Esophagus muscularis mucosa (tissue), 4 donors: ENCODE data around the gene CRBN. TPM values are rescaled to one million over a fixed set of nuclear protein-coding genes. Genes with fewer than 3 reads are reported as not detected.

Experiments used
- DNase-seq: peaks from one replicate; pipeline ENCODE4 v3.0.0-alpha.2; 2017; ENCODE audit errors: extremely low spot score
- H3K27ac ChIP-seq, 4 donors: fragments of 200-600 bp; sonication (generic); replicated peaks in 1 of 4; 1 replicate in 3 of 4; 2 replicates in 1 of 4; pipeline ENCODE4 v1.5.1; 2016 to 2019; ENCODE audit warnings: mild to moderate bottlenecking in 1 of 4
- H3K27me3 ChIP-seq, 4 donors: fragments of 200-600 bp; sonication (generic); one replicate each; pipeline versions ENCODE4 v1.5.1 to v1.6.0; 2016 to 2019
- H3K36me3 ChIP-seq, 4 donors: fragments of 200-600 bp; sonication (generic); one replicate each; pipeline ENCODE4 v1.5.1; 2016 to 2019
- H3K4me1 ChIP-seq, 4 donors: fragments of 200-600 bp; sonication (generic); one replicate each; pipeline ENCODE4 v1.5.1; 2016 to 2019
- H3K4me3 ChIP-seq, 4 donors: fragments of 200-600 bp; sonication (generic); 1 replicate in 2 of 4; 2 replicates in 2 of 4; pipeline ENCODE4 v1.5.1; 2016 to 2019; ENCODE audit warnings: mild to moderate bottlenecking in 4 of 4, moderate library complexity in 1 of 4
- H3K9me3 ChIP-seq, 4 donors: fragments of 200-600 bp; sonication (generic); 1 replicate in 3 of 4; 2 replicates in 1 of 4; pipeline ENCODE4 v1.5.1; 2016 to 2019
- CTCF ChIP-seq, 3 experiments: fragments of 200-600 bp in 2 of 3; fragments of 450-650 bp in 1 of 3; sonication (generic) in 2 of 3; IDR thresholded peaks; one replicate each; pipeline ENCODE4 v1.5.1; 2017 to 2019; ENCODE audit warnings: antibody characterized with exemption in 3 of 3, mild to moderate bottlenecking in 2 of 3, moderate library complexity in 1 of 3
- EP300 ChIP-seq: sonication (generic); formaldehyde crosslinking; IDR thresholded peaks from one replicate; pipeline ENCODE4 v1.6.1; 2017; ENCODE audit warnings: antibody characterized with exemption
- POLR2A ChIP-seq: fragments of 450-650 bp; IDR thresholded peaks from one replicate; pipeline ENCODE4 v1.6.1; 2017; ENCODE audit warnings: antibody characterized with exemption, moderate library complexity, mild to moderate bottlenecking, low read depth
- POLR2AphosphoS5 ChIP-seq, 2 donors: sonication (generic); formaldehyde crosslinking; IDR thresholded peaks; one replicate each; pipeline ENCODE4 v1.6.1; 2017; ENCODE audit warnings: antibody characterized with exemption in 2 of 2
- whole genome bisulfite sequencing: methylation state at CpG from one replicate; pipeline ENCODE4 v1.1.5; 2018; 5-methylcytosine and 5-hydroxymethylcytosine counted together
- intact Hi-C: fragments of 100-400 bp; cut with DNase I; formaldehyde crosslinking; loops from one replicate; pipeline ENCODE4 v1.15.1; 2023
- total RNA-seq, 4 donors: library from RNA; depleted of rRNA; stranded (reverse); fragments of >200 nt; gene quantifications; one replicate each; pipeline versions ENCODE4 v1.1.0 to v1.2.1, GENCODE V29; 2016

Gene CRBN
- total RNA-seq, 4 donors from 2014 or later, result 46.5 to 109 (median 85.0) TPM

GRCh38 chr3:3165650-3166049 is 13.8 kb downstream of the CRBN start:
- Histone ChIP-seq H3K4me1 (peaks cover 0 to 12% (median 10%) of the 10 kb centered on the region in 4 donors), H3K27ac (no peak overlapping the region), H3K9me3 (no peaks in the 10 kb centered on the region), H3K27me3 (no peaks in the 10 kb centered on the region), H3K36me3 (peaks cover 34 to 98% (median 64%) of the 10 kb centered on the region in 4 donors), H3K4me3 (no peak overlapping the region)
- DNase-seq, result no peak
- 96% methylated on average over 3 of the region's 3 CpGs for WGBS
- no peak for TF ChIP-seq EP300
- no peak for TF ChIP-seq CTCF (IDR thresholded peaks at IDR 0.05)
- TF ChIP-seq POLR2AphosphoS5 (IDR thresholded peaks at IDR 0.05), result no peak
- no peak for TF ChIP-seq POLR2A
- intact Hi-C loops, result no loop called here

GRCh38 chr3:3165241-3165640 is 14.2 kb downstream of the CRBN start:
- peaks cover 34 to 98% (median 64%) of the 10 kb centered on the region in 4 donors for H3K36me3 ChIP-seq
- TF ChIP-seq POLR2AphosphoS5 (IDR thresholded peaks at IDR 0.05) (no peak), CTCF (IDR thresholded peaks at IDR 0.05) (no peak), POLR2A (no peak), EP300 (no peak)
- WGBS, result 60% methylated on average over 3 of the region's 3 CpGs

GRCh38 chr3:3160826-3161225 is 18.7 kb downstream of the CRBN start:
- Histone ChIP-seq H3K9me3 (no peaks in the 10 kb centered on the region), H3K27ac (no peak overlapping the region), H3K36me3 (peaks cover 35 to 92% (median 69%) of the 10 kb centered on the region in 4 donors), H3K27me3 (no peaks in the 10 kb centered on the region), H3K4me3 (no peak overlapping the region), H3K4me1 (peaks cover 0 to 12% (median 10%) of the 10 kb centered on the region in 4 donors)
- DNase-seq, result no peak
- WGBS, result 49% methylated on average over 2 of the region's 2 CpGs
- no peak for TF ChIP-seq POLR2AphosphoS5 (IDR thresholded peaks at IDR 0.05)
- intact Hi-C loops, result no loop called here

More at GRCh38 chr3:3165241-3165640, 14.2 kb downstream of the CRBN start:
- intact Hi-C loops, result no loop called here
- no peaks in the 10 kb centered on the region for H3K9me3 ChIP-seq
- no peak for DNase-seq
- H3K4me3 ChIP-seq, result no peak overlapping the region
- H3K27ac ChIP-seq, result no peak overlapping the region
- H3K27me3 ChIP-seq, result no peaks in the 10 kb centered on the region
- H3K4me1 ChIP-seq, result peaks cover 0 to 12% (median 10%) of the 10 kb centered on the region in 4 donors

DNA sequence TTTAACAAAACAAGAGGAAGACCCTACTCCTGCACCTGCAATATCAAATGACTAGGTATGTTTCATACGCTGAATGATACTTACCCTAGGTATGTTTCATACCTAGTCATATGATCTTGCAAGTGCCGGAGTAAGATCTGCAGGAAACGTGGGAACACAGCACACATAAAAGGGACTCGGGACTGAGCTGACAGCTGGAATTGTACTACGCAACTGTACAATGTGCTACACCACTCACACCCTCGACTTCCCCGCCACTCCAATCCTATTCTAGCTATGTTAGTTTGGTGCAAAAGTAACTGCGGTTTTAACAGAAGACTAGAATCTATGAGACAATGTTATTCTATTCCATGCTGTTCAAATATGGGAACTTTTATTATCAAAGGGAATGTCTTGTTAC is 22.0 kb downstream of the CRBN start:
- Histone ChIP-seq H3K4me1 (peaks cover 4 to 16% (median 11%) of the 10 kb centered on the region in 4 donors), H3K9me3 (no peaks in the 10 kb centered on the region), H3K4me3 (no peak overlapping the region), H3K27me3 (no peaks in the 10 kb centered on the region), H3K27ac (no peak overlapping the region), H3K36me3 (peaks cover 32 to 92% (median 70%) of the 10 kb centered on the region in 4 donors)
- no peak for DNase-seq
- WGBS, result 88% methylated on average over 8 of the region's 8 CpGs
- intact Hi-C loops, result no loop called here
- no peak for TF ChIP-seq POLR2AphosphoS5 (IDR thresholded peaks at IDR 0.05)
- TF ChIP-seq POLR2A, result no peak
- no peak for TF ChIP-seq EP300
- no peak for TF ChIP-seq CTCF (IDR thresholded peaks at IDR 0.05)

DNA sequence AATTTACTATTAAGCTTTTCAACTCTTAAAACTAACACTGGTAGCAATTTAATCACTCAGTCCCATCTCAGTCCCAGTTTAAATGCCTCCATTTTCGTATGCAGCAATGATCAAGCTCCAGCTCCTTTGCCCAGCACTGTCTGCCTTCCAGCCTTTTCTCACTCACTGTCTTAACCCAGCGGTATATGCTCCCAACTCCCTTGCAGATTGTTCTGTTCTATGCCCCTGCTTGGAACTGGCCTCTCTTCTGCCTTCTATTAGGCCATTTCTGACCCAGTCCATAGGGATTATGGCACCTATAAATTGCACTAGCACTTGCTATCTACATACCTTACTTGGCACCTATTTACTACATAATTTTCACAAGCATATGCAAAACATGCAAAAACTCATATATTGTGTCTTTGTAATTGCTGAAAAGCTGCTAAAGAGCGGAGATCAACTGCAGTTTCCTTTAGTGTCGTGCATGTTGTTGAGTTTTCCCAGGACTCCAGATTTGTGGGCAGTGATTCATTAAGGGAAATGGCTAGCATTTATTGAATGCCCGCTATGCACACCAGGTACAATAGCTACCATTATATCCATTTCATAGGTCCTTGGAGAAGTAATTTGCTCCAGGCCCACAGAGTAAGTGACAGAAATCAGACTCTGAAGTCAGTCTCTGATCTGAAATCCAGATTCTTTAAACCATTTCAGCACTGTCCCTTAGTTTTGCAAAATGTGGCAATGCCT is 24.4 kb downstream of the CRBN start:
- no peak overlapping the region for H3K27ac ChIP-seq
- H3K27me3 ChIP-seq, result no peaks in the 10 kb centered on the region
- no peak for TF ChIP-seq POLR2AphosphoS5 (IDR thresholded peaks at IDR 0.05)
- TF ChIP-seq POLR2A, result no peak
- no peak for TF ChIP-seq CTCF (IDR thresholded peaks at IDR 0.05)
- TF ChIP-seq EP300, result no peak
- no peak for DNase-seq
- 88% methylated on average over 5 of the region's 5 CpGs for WGBS
- intact Hi-C loops, result no loop called here
- peaks cover 45 to 98% (median 77%) of the 10 kb centered on the region in 4 donors for H3K36me3 ChIP-seq
- H3K9me3 ChIP-seq, result no peaks in the 10 kb centered on the region
- peaks cover 0 to 20% (median 4%) of the 10 kb centered on the region in 4 donors for H3K4me1 ChIP-seq
- H3K4me3 ChIP-seq, result no peak overlapping the region
